Measurements from ENCODE around the gene WDR38.

Gene WDR38

GRCh38 chr9:124906966-124907365 is 53.7 kb downstream of the WDR38 start:
- TF ChIP-seq CTCF (IDR thresholded peaks at IDR 0.05; ENCODE audit: control extremely low read depth, extremely low read depth, low read depth, missing control alignments) = no peak
- DNase-seq (ENCODE audit: extremely low spot score) = no peak
- POLR2A ChIA-PET = no interaction called here
- CTCF ChIA-PET = no interaction called here
